GM10847 (cell line): ENCODE data around the gene CTBP2.

ENCODE experiments used
- POLR2A ChIP-seq: IDR thresholded peaks from 2 replicates; pipeline ENCODE4 v1.6.1; 2011; ENCODE audit not compliant: insufficient read length; ENCODE audit errors: extremely low read depth

Gene CTBP2

DNA sequence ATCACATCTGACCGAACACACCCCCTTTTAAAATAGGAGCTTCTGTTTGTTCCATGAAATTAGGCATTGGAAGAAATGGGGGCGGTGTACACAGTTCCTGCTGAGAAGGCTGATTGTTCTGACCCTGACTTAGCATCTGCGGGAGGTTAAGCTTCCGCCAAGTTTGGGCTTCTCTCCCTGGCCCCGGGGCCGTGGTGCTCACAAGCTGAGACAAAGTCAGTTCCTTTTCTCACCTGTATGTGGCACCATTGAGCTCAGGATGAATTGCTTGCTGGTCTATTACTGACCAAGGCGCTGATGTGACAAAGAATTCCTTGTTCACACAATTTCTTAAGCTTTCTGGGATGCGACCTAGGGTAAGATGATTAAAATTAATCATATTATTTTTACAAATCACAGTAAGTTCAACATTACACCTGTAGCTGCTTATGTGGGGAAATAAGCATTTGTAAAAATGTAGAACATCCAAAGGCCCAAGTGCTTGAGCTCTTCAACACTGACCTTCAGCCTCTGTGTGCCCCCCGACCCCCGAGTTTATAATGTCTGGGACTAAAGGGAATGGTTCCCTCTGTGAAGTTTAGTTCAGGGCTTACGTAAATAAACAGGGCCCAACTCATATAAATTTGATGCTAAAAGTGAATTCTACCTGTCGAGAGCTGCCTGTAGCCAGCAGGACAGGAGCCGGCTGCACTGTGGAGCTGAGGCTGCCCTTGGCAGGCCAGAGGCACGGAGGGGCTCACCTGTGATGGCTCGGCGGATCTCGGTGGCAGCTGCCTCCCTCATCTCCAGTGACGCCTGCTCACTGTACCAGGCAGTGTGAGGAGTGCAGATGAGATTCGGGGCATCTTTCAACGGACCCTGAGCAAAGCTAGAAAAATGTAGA lies 167.7 kb downstream of the CTBP2 start:
- TF ChIP-seq POLR2A, result no peak

DNA sequence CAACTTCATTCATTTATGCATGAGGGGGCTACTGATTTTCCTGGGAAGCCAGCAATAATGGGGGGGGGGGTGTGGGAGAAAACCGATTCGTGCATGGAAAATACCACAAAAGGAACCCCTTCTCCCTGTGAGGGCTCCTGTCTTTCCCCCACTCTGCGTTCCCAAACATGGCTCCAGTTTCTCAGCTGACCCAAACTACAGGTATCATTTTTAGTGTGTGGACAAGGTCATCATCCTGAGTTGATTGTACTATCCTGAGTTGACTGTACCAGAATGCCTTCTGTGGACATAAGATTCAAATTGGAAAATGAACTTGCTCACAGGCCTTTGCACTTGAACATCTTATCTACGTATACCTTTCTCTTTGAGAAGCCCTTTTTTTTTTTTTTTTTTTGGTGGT lies 168.5 kb downstream of the CTBP2 start:
- TF ChIP-seq POLR2A, result no peak

DNA sequence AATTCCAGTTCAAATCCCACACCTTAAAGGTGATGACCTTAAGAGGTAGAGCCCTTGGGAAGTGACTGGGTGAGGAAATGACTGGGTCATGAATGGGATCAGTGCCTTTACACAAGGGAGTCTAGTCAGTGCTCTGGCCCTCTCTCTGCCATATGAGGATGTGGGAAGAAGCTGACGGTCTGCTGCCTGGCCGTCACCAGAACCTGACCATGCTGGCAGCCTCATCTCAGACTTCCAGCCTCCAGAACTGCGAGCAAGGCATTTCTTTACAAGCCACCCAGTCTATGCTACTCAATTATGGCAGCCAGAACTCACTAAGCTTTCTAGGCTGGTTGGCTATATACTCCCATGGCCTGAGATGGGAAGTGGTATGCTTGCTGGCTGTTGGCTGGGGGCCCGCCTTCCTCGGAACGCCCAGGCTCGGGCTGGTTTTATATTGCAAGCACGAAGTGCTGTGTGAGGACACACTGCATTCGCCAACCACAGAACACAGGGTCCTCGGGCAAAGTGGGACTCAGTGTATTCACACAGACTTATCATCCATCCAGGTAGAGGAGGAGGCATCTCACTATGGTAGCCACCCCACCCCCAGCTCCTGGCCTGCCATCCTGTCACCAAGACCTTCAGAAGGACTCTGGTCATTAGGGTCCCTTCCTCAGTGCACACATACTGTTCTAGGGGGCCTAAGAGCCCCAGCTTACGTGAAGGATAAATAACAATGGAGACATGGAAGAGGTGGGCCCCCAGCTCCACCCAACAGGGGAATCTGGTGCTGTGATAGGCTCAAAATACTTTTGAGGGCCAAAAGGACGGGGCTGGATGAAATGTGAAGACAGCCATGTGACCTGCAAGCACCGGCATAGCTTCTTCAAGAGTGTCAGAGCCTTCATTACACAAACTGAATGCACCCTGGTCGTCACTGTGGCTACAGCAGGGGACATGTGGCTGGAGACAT lies 169.4 kb downstream of the CTBP2 start:
- no peak for TF ChIP-seq POLR2A

DNA sequence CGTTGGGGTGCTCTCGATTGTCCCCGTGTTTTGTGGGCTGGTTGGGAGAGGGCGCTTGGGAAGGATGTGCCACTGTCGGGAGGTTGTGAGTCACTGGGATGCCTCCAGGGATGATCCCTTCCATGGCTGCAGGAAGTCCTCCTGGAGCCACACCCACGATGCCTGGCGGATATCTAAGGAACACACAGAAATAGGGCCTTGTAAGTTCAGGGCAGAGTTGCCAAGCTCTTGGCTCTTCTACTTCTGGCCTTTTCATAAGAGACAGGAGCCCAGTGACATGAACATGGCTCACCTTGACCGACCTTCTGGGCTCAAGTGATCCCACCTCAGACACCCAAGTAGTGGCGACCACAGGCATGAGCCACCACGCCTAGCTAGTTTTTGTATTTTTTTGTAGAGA lies 170.8 kb downstream of the CTBP2 start:
- TF ChIP-seq POLR2A, result no peak

DNA sequence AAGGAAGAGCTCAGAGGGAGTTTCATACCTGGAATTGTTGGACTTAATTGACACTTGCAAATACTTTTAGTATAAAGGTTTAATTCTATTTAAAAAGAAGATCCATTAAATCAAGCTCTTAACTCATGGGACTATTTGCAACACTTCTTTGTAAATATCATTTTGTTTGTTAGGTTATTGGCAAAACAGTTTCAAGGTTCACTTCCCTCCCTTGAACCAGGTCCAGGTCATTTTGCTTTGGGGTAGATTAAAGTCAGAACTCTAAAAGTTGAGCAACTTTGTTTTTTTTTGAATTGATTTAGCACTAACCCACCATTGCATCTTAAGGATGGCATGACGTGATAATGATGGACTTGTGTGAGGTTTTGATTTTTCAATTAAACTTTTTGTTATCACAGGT lies 172.6 kb downstream of the CTBP2 start:
- TF ChIP-seq POLR2A, result no peak

DNA sequence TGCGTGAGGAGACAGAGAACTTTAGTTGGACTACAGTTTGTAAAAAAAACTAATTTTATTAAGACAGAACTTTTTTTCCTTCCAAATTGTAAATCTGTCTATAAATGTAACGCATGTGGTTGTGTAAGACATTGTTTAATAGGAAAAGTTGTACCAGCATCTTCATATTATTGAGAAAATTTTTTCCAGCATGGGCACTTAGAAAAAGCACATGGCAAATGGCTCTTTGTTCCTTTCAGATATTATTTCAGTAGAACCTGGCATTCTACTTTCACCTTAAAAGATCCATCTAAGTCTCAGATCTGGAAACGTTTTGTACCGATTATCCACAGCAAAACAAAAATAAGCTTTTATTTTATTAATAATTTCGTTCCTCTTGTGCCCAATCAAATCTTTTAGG lies 175.2 kb downstream of the CTBP2 start:
- no peak for TF ChIP-seq POLR2A

DNA sequence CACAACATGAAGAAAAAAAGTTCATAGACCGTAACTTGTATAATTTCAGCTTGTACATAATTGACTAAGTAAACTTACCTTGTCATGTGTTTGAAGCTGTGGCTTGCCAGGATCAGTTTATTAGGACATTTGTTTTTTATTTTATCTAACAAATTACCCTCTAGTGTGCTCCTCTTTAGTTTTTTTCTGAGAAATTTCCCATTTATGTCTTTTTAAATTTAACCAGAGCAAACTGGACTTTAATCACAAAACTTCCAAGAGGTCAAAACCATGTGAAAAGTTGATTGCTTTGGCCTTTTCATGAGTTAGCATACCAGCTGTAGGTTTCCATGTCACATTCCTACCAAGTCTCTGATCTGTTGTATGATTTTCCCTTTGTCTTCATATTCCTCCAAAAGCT lies 176.0 kb downstream of the CTBP2 start:
- no peak for TF ChIP-seq POLR2A

DNA sequence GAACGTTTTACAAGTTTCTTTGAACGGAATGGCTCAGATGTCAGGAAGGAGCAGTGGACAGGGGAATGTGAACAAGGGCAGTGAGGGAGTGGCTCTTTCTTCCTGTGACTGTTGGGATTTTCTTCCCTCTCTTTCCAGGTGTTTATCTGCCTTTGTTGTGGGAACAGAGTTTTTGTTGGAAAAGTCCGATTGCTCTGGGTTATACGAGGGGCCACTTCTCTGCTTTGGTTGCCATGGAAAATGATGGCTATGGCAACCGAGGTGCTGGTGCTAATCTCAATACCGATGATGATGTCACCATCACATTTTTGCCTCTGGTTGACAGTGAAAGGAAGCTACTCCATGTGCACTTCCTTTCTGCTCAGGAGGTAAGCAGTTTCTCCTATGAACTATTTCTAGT lies 177.0 kb downstream of the CTBP2 start:
- no peak for TF ChIP-seq POLR2A

DNA sequence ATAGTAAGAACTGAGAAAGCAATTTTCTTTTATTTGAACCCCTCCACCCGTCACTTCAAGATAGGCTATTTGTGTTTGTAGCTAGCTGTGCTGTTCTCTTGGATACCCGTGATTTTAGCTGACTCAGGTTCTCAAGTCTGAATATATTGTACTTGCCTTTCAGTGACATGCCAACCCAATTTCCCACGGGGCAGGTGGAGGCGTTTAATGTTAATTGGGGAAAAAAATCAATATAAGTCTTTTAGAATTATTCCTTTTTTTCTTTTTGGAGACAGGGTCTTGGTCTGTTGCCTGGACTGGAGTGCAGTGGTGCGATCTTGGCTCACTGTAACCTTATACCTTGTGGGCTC lies 182.0 kb downstream of the CTBP2 start:
- TF ChIP-seq POLR2A, result no peak

DNA sequence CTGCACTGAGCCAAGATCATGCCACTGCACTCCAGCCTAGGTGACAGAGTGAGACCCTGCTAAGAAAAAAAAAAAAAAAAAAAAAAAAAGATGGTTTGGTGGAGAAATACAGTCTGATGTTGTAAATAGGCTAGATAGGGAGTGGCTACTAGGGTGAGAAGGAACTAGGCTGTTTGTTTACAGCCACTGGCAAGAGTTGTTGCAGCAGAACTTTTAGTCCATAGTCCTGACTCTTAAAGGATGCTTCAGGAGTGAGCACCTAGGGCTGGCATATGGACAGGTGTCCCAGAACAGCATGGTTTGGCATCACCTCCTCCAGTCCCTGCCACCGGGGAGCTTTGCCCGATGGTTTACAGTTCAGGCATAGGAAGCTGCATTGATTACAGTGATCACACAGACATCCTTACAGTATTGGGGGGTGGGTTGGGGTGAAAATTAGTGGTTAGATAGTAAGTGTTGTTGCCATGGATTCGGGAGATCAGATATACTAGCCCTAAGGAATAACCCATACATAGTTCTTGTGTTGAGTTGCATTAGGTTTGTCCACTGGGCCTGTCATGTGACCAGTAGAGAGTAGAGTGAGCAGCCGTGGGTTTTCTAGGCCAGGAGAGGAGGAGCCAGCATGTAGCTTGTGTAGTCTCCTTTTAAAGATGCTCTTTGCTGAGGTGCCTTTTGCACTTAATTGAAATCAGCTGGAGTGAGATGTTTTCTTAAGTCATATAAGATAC lies 182.6 kb downstream of the CTBP2 start:
- TF ChIP-seq POLR2A, result no peak

DNA sequence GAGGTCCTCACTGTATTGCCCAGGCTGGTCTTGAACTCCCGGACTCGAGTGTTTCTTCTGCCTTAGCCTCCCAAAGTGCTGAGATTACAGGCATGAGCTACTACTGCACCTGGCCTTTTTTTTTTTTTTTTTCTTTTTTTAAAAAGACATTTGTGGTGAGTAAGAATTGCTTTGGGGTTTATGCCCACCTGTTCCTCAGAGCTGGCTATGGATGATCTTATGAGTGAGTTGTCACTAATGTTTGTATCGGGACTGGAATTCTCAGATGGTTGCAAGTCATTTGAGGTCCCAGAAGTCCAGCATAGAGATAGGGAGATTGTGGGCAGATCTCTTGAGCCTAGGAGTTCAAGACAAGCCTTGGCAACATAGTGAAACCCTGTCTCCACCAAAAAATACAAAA lies 183.2 kb downstream of the CTBP2 start:
- no peak for TF ChIP-seq POLR2A

DNA sequence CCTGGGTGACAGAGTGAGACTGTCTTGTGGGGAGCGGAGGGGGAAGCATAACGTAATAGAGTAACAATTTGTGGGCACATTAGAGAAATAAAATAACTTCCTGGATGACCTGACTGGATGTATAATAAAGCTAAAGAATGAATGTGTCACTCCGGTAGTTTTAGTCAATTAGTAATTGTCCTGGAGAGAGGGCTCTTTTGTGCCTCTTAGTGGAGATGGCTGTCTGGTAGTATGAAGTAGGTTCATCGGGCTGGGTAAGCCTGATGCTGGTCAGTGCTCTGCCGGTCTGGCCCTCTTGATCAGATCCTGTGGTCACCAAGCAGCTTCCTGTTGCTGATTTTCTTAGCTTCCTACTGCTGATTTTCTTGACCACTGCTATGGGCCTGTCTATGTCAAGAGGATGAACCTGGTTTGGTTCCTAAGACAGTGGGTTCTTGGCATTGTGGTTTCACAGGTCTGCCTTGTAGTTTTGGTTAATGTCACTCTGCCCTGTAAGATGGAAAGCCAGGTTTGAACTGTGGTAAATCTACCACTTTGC lies 184.3 kb downstream of the CTBP2 start:
- no peak for TF ChIP-seq POLR2A

DNA sequence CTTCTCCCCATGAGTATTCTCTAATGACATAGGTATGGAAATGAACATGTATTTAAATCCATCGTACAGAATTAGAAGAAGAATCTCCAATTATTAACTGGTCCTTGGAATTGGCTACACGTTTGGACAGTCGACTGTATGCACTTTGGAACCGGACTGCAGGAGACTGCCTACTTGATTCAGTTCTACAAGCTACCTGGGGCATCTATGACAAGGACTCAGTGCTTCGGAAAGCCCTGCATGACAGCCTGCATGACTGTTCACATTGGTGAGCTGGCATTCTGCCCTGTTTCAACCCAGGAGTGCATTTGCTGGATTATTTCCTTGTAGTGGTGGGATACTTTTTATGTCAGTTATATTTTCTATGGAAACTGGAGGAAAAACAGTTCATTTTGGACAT lies 186.2 kb downstream of the CTBP2 start:
- TF ChIP-seq POLR2A, result no peak

DNA sequence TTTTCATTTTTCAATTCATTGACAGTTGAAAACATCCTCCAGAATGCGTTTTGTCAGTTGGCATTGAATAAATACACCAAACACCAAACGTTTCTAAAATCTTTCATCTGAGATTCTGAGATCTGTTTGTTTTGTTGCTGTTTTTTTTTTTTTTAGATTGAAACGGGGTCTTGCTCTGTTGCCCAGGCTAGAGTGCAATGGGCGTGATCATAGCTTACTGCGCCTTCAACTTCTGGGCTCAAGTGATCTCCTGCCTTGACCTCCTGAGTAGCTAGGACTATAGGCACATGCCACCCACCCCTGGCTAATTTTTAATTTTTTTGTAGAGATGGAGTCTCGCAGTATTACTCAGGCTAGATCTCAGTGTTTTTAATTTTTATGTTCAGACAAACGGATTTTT lies 187.7 kb downstream of the CTBP2 start:
- TF ChIP-seq POLR2A, result no peak

DNA sequence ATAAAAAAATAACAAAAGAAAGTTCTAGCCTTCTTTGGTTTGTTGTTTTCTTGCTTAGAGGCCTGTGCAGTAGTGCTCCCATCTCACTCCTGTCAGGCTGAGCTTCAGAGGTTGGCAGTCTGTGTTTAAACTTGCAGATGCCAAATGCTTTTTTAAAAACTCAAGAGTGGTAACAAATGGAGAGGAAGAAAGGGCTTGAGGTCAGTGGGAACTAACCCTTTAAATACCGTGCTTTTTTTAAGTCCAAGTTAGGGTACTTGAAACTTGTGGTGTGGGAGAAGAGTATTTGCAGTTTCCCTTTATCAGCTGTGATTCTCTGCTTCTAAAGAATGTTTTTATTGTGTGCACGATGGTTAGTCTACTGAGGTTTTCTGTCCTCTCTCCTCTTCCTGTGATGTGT lies 189.1 kb downstream of the CTBP2 start:
- TF ChIP-seq POLR2A, result no peak
